HG03378 (cell line): Measurements from ENCODE around the gene FAM3C.

ENCODE experiments used
- ATAC-seq: cut with Tn5 transposase; IDR thresholded peaks from one replicate; pipeline ENCODE4 v1.9.1; 2021; ENCODE audit warnings: mild to moderate bottlenecking, moderate library complexity; ENCODE audit not compliant: unreplicated experiment

The FAM3C gene

GRCh38 chr7:121383235-121383910 lies 12.7 kb downstream of the FAM3C start:
- ATAC-seq = no peak

- ATAC-seq = no peak
These were observed 13.6 kb downstream of the FAM3C start for GRCh38 chr7:121382473-121382872.

GRCh38 chr7:121379930-121380329 lies 16.2 kb downstream of the FAM3C start:
- ATAC-seq = no peak

- no peak for ATAC-seq
These were observed 19.1 kb downstream of the FAM3C start for GRCh38 chr7:121376979-121377378.

GRCh38 chr7:121373177-121373576 lies 22.9 kb downstream of the FAM3C start:
- no peak for ATAC-seq

- ATAC-seq = peak; percentile 95
These were observed 23.6 kb downstream of the FAM3C start for GRCh38 chr7:121372376-121373010.

- no peak for ATAC-seq
These were observed 24.2 kb downstream of the FAM3C start for GRCh38 chr7:121371883-121372282.

- ATAC-seq = no peak
These were observed 24.7 kb downstream of the FAM3C start for GRCh38 chr7:121371367-121371766.

- ATAC-seq = peak; percentile 50
These were observed 26.6 kb downstream of the FAM3C start for GRCh38 chr7:121369462-121369861.

GRCh38 chr7:121366852-121367431 lies 29.2 kb downstream of the FAM3C start:
- peak; percentile 31 for ATAC-seq

GRCh38 chr7:121360564-121360963 lies 35.5 kb downstream of the FAM3C start:
- no peak for ATAC-seq

- ATAC-seq = no peak
These were observed 40.5 kb downstream of the FAM3C start for GRCh38 chr7:121355574-121355973.

GRCh38 chr7:121352323-121352722 lies 43.8 kb downstream of the FAM3C start:
- ATAC-seq = peak; percentile 62

GRCh38 chr7:121351682-121352081 lies 44.4 kb downstream of the FAM3C start:
- peak; percentile 29 for ATAC-seq

- ATAC-seq = no peak
These were observed 51.6 kb downstream of the FAM3C start for GRCh38 chr7:121344497-121344896.

- no peak for ATAC-seq
These were observed 52.0 kb downstream of the FAM3C start for GRCh38 chr7:121344093-121344492.

- ATAC-seq = no peak
These were observed 52.8 kb downstream of the FAM3C start for GRCh38 chr7:121343302-121343701.

- ATAC-seq = no peak
These were observed 53.5 kb downstream of the FAM3C start for GRCh38 chr7:121342631-121343030.

- no peak for ATAC-seq
These were observed 54.2 kb downstream of the FAM3C start for GRCh38 chr7:121341933-121342332.

GRCh38 chr7:121339082-121339481 lies 57.0 kb downstream of the FAM3C start:
- ATAC-seq = no peak

- ATAC-seq = peak; percentile 47
These were observed 58.7 kb downstream of the FAM3C start for GRCh38 chr7:121337398-121337797.

GRCh38 chr7:121336579-121336978 lies 59.5 kb downstream of the FAM3C start:
- ATAC-seq = no peak
